Activated T-cell treated with anti-CD3 and anti-CD28 coated beads for 48 hours (primary cell): ENCODE data around the gene FAM222B.

Source experiments
- DNase-seq: peaks from one replicate; pipeline ENCODE4 v3.0.0-alpha.2; 2020; ENCODE audit warnings: low read depth

Gene FAM222B

DNA sequence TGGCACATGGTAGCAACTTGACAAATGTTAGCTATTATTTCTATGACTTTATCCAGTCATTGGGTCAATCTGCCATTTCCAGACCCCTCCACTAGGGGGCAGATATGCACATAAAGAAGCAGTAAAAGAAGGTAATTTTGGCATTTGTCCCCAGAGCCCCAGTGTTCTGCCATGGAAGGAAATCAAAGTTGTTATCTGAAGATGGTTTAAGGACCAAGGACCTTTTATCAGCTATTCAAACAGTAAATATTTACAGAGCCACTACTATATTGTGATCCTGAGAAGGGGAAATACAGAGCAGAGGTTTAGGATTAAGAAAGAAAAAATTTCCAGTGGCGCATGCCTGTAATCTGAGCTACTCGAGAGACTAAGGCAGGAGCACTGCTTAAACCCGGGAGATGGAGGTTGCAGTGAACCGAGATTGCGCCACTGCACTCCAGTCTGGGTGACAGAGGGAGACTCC is 78.8 kb downstream of the FAM222B start:
- peak; percentile 61 for DNase-seq

- no peak for DNase-seq
These were observed 79.3 kb downstream of the FAM222B start for GRCh38 chr17:28763137-28763799.

- DNase-seq: no peak
These were observed 81.7 kb downstream of the FAM222B start for GRCh38 chr17:28760601-28761562.

DNA sequence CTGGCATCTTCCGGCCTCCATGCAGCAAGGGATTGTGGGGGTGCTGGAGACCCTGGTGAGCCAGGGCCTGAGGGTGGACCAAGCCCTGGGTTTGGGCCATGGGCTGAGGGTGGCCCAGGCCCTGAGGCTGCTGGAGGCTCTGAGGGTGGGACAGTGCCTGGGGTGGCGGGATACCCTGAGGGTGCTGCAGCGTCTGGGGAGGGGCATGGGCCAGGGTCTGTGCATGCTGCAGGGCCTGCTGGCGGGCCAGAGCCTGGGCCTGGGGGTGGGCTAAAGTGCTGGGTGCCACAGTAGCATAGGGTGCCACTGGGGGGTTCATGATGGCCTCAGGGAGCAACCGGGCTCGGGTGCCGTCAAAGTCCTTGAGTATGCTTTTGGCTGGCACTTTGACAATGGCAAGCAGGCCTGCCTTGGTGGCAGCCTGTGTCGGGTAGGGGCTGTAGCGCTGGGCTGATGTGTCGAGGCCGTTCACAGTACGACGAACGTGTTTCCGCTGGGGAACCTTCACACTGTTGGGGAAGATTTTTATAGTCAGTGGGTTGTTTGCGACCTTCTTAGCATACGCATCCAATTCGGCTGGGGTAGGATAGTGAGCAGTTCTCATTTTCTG is 83.2 kb downstream of the FAM222B start:
- no peak for DNase-seq

DNA sequence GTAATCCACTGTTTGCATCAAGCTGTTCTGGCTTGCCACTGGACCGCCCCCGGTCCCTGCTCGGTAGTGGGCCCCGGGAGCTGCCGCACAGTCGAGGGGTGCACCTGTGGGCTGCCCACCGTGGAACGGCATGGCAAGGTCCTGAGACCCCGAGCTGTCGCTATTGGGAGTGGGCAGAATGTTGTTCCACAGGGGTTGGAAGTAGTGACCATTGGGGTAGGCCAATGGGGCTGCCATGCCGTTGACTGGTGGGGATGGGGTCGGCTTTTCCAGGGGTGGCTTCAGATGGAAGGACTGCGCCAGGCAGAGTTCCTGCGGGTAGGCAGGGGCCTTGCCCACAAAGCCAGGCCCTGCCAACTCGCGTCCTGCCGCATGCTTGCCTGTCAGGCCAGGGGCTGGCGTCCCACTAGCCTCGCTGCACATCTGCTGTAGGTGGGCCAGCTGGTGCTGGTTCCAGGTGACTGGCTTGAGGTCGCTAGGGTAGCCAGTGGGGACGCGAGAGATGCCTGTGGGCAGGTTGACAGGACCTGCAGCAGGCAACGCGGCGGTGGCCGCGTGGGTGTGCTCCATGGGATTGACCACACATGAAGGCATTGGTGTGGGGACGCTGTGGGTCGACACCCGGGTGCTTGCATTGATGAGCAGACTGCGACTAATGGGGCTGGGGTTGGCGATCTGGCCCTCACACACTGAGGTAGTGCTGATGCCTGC is 84.0 kb downstream of the FAM222B start:
- no peak for DNase-seq

DNA sequence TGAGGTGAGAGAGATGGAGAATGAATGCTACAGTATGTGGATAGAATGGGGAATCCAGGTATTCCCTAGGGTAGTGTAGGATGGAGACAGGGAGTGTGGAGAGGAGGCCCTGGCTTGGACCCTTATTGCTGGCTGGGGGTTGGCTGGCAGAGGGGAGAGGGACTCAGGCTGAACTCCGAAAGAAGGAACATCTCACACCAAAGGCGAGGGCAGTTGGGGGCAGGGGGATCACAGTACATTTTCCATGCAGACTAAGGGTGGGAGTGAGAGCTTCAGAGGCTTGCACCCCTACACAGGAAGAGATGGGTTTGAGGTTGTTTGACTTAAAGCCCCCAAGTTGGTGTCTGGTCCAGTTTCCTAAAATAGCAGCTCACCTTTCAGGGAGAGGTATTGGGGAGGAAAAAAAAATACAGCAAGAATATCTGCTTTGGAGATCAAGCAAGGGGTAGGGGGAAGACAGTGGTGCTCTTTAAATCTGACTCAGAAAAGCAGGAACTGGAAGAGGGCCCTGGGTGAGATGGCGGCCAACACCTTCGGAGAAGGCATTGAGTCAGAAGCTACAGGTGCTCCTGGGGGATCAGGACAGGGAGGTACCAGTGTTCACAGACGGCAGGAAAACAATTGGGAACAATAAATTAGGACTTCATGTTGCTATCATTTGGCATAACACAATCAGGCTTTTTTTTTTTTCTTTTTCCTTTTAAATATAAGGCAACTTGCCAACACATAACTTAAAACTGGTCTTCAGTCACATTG is 86.4 kb downstream of the FAM222B start:
- DNase-seq: no peak

DNA sequence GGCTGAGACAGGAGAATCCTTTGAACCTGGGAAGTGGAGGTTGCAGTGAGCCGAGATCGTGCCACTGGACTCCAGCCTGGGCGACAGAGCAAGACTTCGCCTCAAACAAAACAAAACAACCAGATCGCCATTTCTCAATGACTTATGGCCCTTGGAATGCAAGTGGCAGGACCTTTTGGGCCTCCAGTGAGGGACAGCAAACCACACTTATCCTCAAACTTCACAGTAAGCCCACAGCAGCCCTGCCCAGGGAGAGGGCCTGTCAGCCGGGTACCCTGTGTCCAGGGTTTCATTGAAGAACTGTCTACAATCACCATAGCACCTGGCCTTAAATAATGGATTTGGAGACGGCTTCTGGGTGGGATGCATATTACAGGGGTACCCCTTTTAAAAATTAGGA is 87.1 kb downstream of the FAM222B start:
- no peak for DNase-seq

DNA sequence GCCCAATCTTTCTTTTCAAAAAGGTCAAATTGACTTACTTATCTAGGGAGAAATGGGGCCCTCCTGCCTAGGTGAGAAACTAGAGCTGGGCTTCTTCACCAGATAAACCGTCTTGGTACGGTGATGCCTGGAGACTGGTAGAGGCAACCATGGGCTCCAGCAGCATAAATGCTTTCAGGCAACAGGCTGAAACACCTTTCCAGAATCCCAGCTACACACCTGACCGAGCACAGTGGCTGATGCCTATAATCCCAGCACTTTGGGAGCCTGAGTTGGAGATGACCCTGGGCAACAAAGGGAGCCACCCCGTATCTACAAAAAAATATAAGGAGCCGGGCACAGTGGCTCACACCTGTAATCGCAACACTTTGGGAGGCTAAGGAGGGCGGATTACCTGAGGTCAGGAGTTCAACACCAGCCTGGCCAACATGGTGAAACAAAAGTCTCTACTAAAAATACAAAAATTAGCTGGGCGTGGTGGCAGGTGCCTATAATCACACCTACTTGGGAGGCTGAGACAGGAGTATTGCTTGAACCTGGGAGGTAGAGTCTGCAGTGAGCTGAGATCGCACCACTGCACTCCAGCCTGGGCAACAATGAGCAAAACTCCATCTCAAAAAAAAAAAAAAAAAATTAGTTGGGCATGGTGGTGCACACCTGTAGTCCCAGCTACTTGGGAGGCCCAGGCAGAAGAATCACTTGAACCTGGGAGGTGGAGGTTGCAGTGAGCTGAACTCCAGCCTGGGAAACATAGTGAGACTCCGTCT is 90.8 kb downstream of the FAM222B start:
- DNase-seq: no peak

- DNase-seq: peak; percentile 84
These were observed 92.2 kb downstream of the FAM222B start for GRCh38 chr17:28750178-28751047.

GRCh38 chr17:28749516-28750177 is 92.9 kb downstream of the FAM222B start:
- DNase-seq: no peak

GRCh38 chr17:28748852-28749515 is 93.6 kb downstream of the FAM222B start:
- no peak for DNase-seq

DNA sequence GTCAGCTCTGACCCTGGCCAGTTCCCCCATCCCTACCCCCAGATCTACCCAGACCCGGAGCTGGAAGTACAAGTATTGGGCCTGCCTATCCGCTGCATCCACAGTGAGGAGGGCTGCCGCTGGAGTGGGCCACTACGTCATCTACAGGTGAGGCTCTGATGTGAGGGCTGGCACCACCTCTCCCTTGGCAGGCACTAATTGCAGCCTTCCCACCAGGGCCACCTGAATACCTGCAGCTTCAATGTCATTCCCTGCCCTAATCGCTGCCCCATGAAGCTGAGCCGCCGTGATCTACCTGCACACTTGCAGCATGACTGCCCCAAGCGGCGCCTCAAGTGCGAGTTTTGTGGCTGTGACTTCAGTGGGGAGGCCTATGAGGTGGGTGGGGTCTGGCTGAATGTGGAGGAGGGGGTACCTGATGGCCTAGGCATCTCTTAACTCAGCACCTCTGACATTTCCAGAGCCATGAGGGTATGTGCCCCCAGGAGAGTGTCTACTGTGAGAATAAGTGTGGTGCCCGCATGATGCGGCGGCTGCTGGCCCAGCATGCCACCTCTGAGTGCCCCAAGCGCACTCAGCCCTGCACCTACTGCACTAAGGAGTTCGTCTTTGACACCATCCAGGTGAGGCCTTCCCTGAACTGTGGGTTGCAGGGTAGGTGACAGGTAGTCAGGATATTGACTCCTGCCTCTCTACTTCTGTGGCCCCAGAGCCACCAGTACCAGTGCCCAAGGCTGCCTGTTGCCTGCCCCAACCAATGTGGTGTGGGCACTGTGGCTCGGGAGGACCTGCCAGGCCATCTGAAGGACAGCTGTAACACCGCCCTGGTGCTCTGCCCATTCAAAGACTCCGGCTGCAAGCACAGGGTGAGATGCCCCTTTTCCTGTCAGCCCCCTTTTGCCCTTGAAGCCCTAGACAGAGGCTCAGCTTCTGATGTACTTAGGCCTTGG is 94.5 kb downstream of the FAM222B start:
- no peak for DNase-seq

DNA sequence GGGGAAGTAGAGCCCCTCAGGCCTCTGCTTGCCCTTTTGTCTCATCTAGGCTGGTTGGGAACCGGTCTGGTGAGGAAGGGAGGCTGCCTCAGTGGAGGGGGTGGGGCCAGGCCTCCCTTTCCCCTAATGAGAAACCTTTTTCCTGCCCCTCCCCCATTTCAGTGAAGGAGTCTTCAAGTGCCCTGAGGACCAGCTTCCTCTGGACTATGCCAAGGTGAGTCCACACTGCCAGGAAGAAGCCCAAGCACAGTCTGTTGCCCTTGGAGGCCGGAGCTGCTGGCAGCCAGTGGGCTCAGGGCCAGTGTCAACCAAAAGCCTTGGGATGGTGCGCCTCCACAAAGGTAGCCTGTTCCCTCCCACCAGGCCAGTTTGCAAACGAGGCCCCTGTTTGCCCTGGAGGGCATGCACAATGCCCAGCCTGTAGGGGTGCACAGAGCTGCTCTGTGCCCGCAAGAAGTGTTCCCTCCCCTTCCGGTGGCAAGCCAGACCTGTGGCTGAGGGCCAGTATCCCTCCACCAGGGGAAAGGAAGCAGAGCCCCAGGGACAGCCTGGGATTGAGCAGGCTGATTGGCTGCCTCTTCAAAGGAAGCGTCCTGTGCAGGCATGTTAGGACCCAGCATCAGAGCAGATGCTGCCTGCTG is 95.4 kb downstream of the FAM222B start:
- no peak for DNase-seq

DNA sequence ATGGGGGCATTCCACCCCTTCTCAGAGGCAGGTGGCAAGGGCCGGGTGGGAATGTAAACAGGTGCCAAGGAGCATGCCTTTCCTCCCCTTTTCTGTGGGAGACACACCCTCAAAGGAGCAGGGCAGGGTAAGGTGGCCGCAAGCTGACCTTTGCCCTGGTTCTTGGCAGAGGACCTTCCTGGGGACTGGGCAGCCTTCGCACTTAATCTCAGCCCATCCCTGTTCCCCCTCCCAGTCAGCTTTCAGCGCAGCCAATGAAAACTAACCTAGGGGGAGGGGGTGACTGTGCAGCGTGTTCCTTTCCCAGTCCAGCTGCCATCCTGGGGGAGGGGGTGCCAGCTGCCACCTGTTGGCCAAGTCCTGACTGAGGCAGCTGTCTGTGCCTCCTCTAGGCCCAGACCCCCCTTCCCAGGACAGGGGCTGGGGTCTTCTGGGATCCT is 96.0 kb downstream of the FAM222B start:
- DNase-seq: no peak

GRCh38 chr17:28745786-28746411 is 96.7 kb downstream of the FAM222B start:
- no peak for DNase-seq
